ENCODE results near the gene MAP4K3. TPM values are rescaled to one million over a fixed set of nuclear protein-coding genes. Genes with fewer than 3 reads are reported as not detected.

MAP4K3 gene
- total RNA-seq, 1 donor from 2014 or later: 38.5 TPM

GRCh38 chr2:39210846-39211245, 226.2 kb downstream of the MAP4K3 start:
- Histone ChIP-seq H3K27me3 (no peaks in the 10 kb centered on the region), H3K4me3 (no peak overlapping the region), H3K4me1 (no peaks in the 10 kb centered on the region), H3K27ac (no peak overlapping the region), H3K9me3 (no peaks in the 10 kb centered on the region), H3K36me3 (no peaks in the 10 kb centered on the region)
- intact Hi-C loops (cut with DNase I): no loop called here
- DNase-seq (ENCODE audit: extremely low spot score in 2 of 2): no peak
- TF ChIP-seq POLR2AphosphoS5 (IDR thresholded peaks at IDR 0.05; ENCODE audit: insufficient read depth in 1 of 2, low read depth in 1 of 2) (no peak), POLR2A (IDR thresholded peaks at IDR 0.05) (no peak), CTCF (IDR thresholded peaks at IDR 0.05) (no peak)

GRCh38 chr2:39203382-39203781, 233.7 kb downstream of the MAP4K3 start:
- Histone ChIP-seq H3K36me3 (no peaks in the 10 kb centered on the region), H3K27ac (no peak overlapping the region), H3K9me3 (no peaks in the 10 kb centered on the region), H3K4me3 (no peak overlapping the region), H3K27me3 (no peaks in the 10 kb centered on the region), H3K4me1 (no peaks in the 10 kb centered on the region)
- intact Hi-C loops (cut with DNase I): no loop called here
- TF ChIP-seq CTCF (IDR thresholded peaks at IDR 0.05): no peak
- no peak for TF ChIP-seq POLR2AphosphoS5 (IDR thresholded peaks at IDR 0.05; ENCODE audit: insufficient read depth in 1 of 2, low read depth in 1 of 2)
- no peak for TF ChIP-seq POLR2A (IDR thresholded peaks at IDR 0.05)
- DNase-seq (ENCODE audit: extremely low spot score in 2 of 2): no peak

- no peaks in the 10 kb centered on the region for H3K9me3 ChIP-seq
- H3K27me3 ChIP-seq: no peaks in the 10 kb centered on the region
- TF ChIP-seq CTCF (IDR thresholded peaks at IDR 0.05) (no peak), POLR2AphosphoS5 (IDR thresholded peaks at IDR 0.05; ENCODE audit: insufficient read depth in 1 of 2, low read depth in 1 of 2) (no peak), POLR2A (IDR thresholded peaks at IDR 0.05) (no peak)
- H3K4me3 ChIP-seq: no peak overlapping the region
- H3K27ac ChIP-seq: no peak overlapping the region
- intact Hi-C loops (cut with DNase I): no loop called here
- no peak for DNase-seq (ENCODE audit: extremely low spot score in 2 of 2)
- no peaks in the 10 kb centered on the region for H3K4me1 ChIP-seq
- no peaks in the 10 kb centered on the region for H3K36me3 ChIP-seq
Observed at GRCh38 chr2:39202639-39203369, 234.3 kb downstream of the MAP4K3 start.

Small RNA genes lying within 50 kb of the gene (small RNA-seq; reads per million reads assigned to genes)
- not detected for gene RF00272

Other genes with a start within 250 kb of the MAP4K3 start
- 2.7 TPM for gene CDKL4, start 193.3 kb downstream of the MAP4K3 start, total RNA-seq
- 2.0 TPM for gene TMEM178A, start 228.6 kb upstream of the MAP4K3 start, total RNA-seq

All from vagina (tissue), 2 donors.